OCI-LY7 (cell line): Measurements from ENCODE around the gene DIPK1B. TPM values are rescaled to one million over a fixed set of nuclear protein-coding genes. Genes with fewer than 3 reads are reported as not detected.

Experiments used
- BruUV-seq: library from RNA; stranded (reverse); fragments of 400-500 nt; replicated peaks from 2 replicates; lab custom pipeline; 2021; lab: Mats Ljungman, UMichigan
- CTCF ChIA-PET: fragments of 300-600 bp; sonication (Branson Sonifier 250); formaldehyde crosslinking; loops from one replicate; lab custom pipeline; 2022; ENCODE audit warnings: antibody characterized with exemption; ENCODE audit not compliant: unreplicated experiment; lab: Charles Lee
- POLR2A ChIA-PET: fragments of 300-600 bp; sonication (Branson Sonifier 250); formaldehyde crosslinking; loops from one replicate; lab custom pipeline; 2022; ENCODE audit warnings: antibody characterized with exemption; lab: Charles Lee
- DNase-seq: peaks from one replicate; pipeline ENCODE4 v3.0.0-alpha.2; 2015; ENCODE audit warnings: low spot score
- H2AFZ ChIP-seq: fragments of 200-600 bp; sonication (generic), shearing (Covaris generic); 2 replicates; pipeline ENCODE4 v1.6.1; 2014; ENCODE audit warnings: mild to moderate bottlenecking, antibody characterized with exemption, low read length, moderate library complexity
- H3K27ac ChIP-seq: fragments of 200-600 bp; sonication (generic); 2 replicates; pipeline ENCODE4 v1.5.1; 2014; ENCODE audit warnings: mixed run types, low read depth, mild to moderate bottlenecking, moderate library complexity, low read length, inconsistent platforms; ENCODE audit not compliant: poor library complexity, severe bottlenecking
- H3K36me3 ChIP-seq: fragments of 200-600 bp; sonication (generic); 2 replicates; pipeline ENCODE4 v1.6.1; 2014; ENCODE audit warnings: mild to moderate bottlenecking, antibody characterized with exemption, low read length, moderate library complexity, mixed read lengths; ENCODE audit not compliant: insufficient read depth
- H3K4me1 ChIP-seq: fragments of 200-600 bp; sonication (generic); 2 replicates; pipeline ENCODE4 v1.5.1; 2014; ENCODE audit warnings: mild to moderate bottlenecking, low read length; ENCODE audit not compliant: insufficient read depth, poor library complexity, severe bottlenecking
- H3K4me2 ChIP-seq: fragments of 200-600 bp; sonication (generic); 2 replicates; pipeline ENCODE4 v1.6.1; 2014; ENCODE audit warnings: mild to moderate bottlenecking, low read length
- H3K4me3 ChIP-seq: fragments of 200-600 bp; sonication (generic); 2 replicates; pipeline ENCODE4 v1.5.1; 2014; ENCODE audit warnings: mild to moderate bottlenecking, low read depth, low read length; ENCODE audit not compliant: poor library complexity, severe bottlenecking
- H3K79me2 ChIP-seq: fragments of 200-600 bp; sonication (generic); 2 replicates; pipeline ENCODE4 v1.6.1; 2016; ENCODE audit warnings: low read depth, mild to moderate bottlenecking, low read length, moderate library complexity, mixed read lengths; ENCODE audit not compliant: insufficient read depth
- H3K9me2 ChIP-seq: fragments of 200-600 bp; sonication (generic); 2 replicates; pipeline ENCODE4 v1.6.1; 2016; ENCODE audit warnings: mild to moderate bottlenecking, low read length, mixed read lengths; ENCODE audit not compliant: insufficient read depth
- H3K9me3 ChIP-seq: fragments of 200-600 bp; sonication (generic); 2 replicates; pipeline ENCODE4 v1.6.1; 2014; ENCODE audit warnings: mild to moderate bottlenecking, mixed run types, low read length, mixed read lengths
- H4K20me1 ChIP-seq: fragments of 200-600 bp; sonication (generic); 2 replicates; pipeline ENCODE4 v1.6.1; 2014; ENCODE audit warnings: mild to moderate bottlenecking, antibody characterized with exemption, low read length, moderate library complexity, mixed read lengths; ENCODE audit not compliant: insufficient read depth
- EZH2phosphoT487 ChIP-seq: fragments of 200-600 bp; sonication (generic); IDR thresholded peaks from 2 replicates; pipeline ENCODE4 v1.6.1; 2018; ENCODE audit warnings: low read depth, borderline replicate concordance, mild to moderate bottlenecking, mixed run types, antibody characterized with exemption, low read length, moderate library complexity, mixed read lengths
- intact Hi-C: fragments of 100-400 bp; cut with micrococcal nuclease; formaldehyde crosslinking; loops from one replicate; pipeline ENCODE4 v1.10.0; 2022; ENCODE audit not compliant: unreplicated experiment
- total RNA-seq, 2 experiments: library from RNA; depleted of rRNA in 1 of 2; stranded (reverse); fragments of >200 nt in 1 of 2; shearing (Covaris generic) in 1 of 2; gene quantifications; 2 replicates each; pipeline ENCODE4 v1.2.3, GENCODE V29; 2014 to 2022
- TF ChIP-seq, protein P1 (sequence below): fragments of 200-600 bp; sonication (generic); conservative IDR thresholded peaks from 2 replicates; pipeline ENCODE4 v1.5.1; 2014; ENCODE audit warnings: mild to moderate bottlenecking, antibody characterized with exemption, low read length, moderate library complexity, mixed read lengths

DIPK1B gene
- total RNA-seq, 2 experiments from 2014 or later: 0.30 to 13.3 TPM

DNA sequence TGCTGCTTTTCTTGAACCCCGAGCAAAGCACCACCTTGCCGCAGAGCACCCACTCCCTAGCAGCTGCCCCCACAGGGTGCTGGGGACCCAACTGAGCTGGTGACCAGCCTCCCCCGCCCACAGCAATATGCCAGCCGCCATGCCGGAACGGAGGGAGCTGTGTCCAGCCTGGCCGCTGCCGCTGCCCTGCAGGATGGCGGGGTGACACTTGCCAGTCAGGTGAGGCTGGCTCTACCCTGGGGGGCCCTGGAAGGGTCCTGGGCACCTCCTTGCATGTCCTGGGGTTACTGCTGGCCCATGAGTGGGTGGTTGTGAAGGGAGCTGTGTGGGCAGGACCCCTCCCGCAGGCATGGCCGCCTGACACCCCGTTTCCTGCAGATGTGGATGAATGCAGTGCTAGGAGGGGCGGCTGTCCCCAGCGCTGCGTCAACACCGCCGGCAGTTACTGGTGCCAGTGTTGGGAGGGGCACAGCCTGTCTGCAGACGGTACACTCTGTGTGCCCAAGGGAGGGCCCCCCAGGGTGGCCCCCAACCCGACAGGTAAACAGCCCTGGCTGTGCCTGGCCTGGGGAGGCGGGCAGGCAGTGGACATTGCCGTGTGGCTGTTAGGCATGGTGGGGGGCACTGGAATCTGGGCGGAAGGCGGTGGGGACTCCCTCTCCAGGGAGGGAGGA, 42.4 kb upstream of the DIPK1B start:
- H3K4me1 ChIP-seq: peaks cover 4% of the 10 kb centered on the region
- no TSS peak for BruUV-seq
- intact Hi-C loops: no loop called here
- H3K36me3 ChIP-seq: no peaks in the 10 kb centered on the region
- no peaks in the 10 kb centered on the region for H3K79me2 ChIP-seq
- TF ChIP-seq, protein P1, sequence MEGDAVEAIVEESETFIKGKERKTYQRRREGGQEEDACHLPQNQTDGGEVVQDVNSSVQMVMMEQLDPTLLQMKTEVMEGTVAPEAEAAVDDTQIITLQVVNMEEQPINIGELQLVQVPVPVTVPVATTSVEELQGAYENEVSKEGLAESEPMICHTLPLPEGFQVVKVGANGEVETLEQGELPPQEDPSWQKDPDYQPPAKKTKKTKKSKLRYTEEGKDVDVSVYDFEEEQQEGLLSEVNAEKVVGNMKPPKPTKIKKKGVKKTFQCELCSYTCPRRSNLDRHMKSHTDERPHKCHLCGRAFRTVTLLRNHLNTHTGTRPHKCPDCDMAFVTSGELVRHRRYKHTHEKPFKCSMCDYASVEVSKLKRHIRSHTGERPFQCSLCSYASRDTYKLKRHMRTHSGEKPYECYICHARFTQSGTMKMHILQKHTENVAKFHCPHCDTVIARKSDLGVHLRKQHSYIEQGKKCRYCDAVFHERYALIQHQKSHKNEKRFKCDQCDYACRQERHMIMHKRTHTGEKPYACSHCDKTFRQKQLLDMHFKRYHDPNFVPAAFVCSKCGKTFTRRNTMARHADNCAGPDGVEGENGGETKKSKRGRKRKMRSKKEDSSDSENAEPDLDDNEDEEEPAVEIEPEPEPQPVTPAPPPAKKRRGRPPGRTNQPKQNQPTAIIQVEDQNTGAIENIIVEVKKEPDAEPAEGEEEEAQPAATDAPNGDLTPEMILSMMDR: no peak
- TF ChIP-seq EZH2phosphoT487: no peak
- H3K9me3 ChIP-seq: no peaks in the 10 kb centered on the region
- H3K4me3 ChIP-seq: no peak overlapping the region
- ChIA-PET CTCF (no interaction called here), POLR2A (no interaction called here)
- no peak overlapping the region for H2AFZ ChIP-seq
- no peak for DNase-seq
- H3K9me2 ChIP-seq: no peaks in the 10 kb centered on the region
- H4K20me1 ChIP-seq: no peaks in the 10 kb centered on the region
- no peak overlapping the region for H3K27ac ChIP-seq
- no peak overlapping the region for H3K4me2 ChIP-seq

DNA sequence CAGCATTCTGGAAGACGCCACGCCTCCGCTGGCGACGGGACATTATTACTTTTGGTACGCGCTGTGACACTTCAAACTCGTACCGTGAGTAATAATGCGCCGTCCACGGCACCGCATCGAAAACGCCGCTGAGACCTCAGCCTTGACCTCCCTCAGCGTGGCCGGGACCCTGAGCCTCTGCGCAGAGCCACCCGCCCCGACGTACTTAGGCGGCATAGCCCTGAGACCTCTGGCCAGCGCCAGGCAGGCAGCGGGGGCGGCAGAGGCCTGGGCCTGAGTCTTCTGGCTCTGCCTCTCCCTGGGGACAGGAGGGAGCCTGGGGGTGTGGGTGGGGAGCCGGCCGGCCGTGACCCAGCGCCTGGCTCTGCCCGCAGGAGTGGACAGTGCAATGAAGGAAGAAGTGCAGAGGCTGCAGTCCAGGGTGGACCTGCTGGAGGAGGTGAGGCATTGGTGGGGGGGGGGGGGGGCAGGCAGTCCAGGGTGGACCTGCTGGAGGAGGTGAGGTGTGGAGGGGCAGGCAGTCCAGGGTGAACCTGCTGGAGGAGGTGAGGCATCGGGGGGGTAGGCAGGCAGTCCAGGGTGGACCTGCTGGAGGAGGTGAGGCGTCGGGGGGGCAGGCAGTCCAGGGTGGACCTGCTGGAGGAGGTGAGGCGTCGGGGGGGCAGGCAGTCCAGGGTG, 41.7 kb upstream of the DIPK1B start:
- Histone ChIP-seq H3K36me3 (no peaks in the 10 kb centered on the region), H3K79me2 (no peaks in the 10 kb centered on the region), H3K9me3 (no peaks in the 10 kb centered on the region), H3K9me2 (no peaks in the 10 kb centered on the region), H3K27ac (no peak overlapping the region), H3K4me2 (no peak overlapping the region), H2AFZ (no peak overlapping the region), H3K4me3 (no peak overlapping the region), H4K20me1 (no peaks in the 10 kb centered on the region), H3K4me1 (peaks cover 4% of the 10 kb centered on the region)
- BruUV-seq: no TSS peak
- intact Hi-C loops: no loop called here
- ChIA-PET POLR2A (no interaction called here), CTCF (no interaction called here)
- DNase-seq: no peak
- no peak for TF ChIP-seq EZH2phosphoT487
- TF ChIP-seq, protein P1: no peak

DNA sequence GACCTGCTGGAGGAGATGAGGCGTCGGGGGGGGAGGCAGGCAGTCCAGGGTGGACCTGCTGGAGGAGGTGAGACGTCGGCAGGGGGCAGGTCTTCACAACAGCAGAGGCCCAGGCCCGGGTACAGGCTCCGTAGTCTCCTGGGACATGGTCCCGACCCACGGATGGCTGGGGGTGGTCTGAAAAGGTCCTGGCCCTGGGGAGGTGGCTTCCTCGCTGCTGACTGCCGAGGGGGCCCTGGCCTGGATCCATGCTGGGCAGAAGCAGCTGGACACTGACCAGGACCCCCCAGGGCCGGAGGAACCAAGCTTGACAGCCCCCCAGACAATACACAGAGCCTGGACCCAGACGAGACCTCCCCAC, 41.1 kb upstream of the DIPK1B start:
- H2AFZ ChIP-seq: no peak overlapping the region
- no peak overlapping the region for H3K4me3 ChIP-seq
- no peak for TF ChIP-seq EZH2phosphoT487
- TF ChIP-seq, protein P1: no peak
- POLR2A ChIA-PET: interaction anchor here (0.6 kb wide), 1 partner anchor 1189 kb away, joined by 5 read pairs; no protein-coding TSS in a partner anchor
- CTCF ChIA-PET: interaction anchor here (1.0 kb wide), 1 partner anchor 11 kb away, joined by 9 read pairs; no protein-coding TSS in a partner anchor
- no peaks in the 10 kb centered on the region for H3K79me2 ChIP-seq
- no peaks in the 10 kb centered on the region for H3K9me3 ChIP-seq
- no peak overlapping the region for H3K27ac ChIP-seq
- H3K4me2 ChIP-seq: no peak overlapping the region
- no peak for DNase-seq
- peaks cover 4% of the 10 kb centered on the region for H3K4me1 ChIP-seq
- H3K36me3 ChIP-seq: no peaks in the 10 kb centered on the region
- no peaks in the 10 kb centered on the region for H4K20me1 ChIP-seq
- no TSS peak for BruUV-seq
- intact Hi-C loops: no loop called here
- H3K9me2 ChIP-seq: no peaks in the 10 kb centered on the region
